ENCODE data around the gene MYB. TPM values are rescaled to one million over a fixed set of nuclear protein-coding genes. Genes with fewer than 3 reads are reported as not detected.

The MYB gene
- total RNA-seq, 1 experiment from 2014 or later: 6.1 TPM

- TF ChIP-seq E2F1 (CRISPR knock-in tag; IDR thresholded peaks at IDR 0.05) (no peak), ZNF263 (CRISPR knock-in tag; IDR thresholded peaks at IDR 0.05; ENCODE audit: low read depth) (0 out of 2 replicates have a peak, but pooled peaks have one; percentile 30), MXD4 (CRISPR knock-in tag; IDR thresholded peaks at IDR 0.05; ENCODE audit: borderline replicate concordance) (no peak), PREB (CRISPR knock-in tag; IDR thresholded peaks at IDR 0.05; ENCODE audit: borderline replicate concordance) (no peak), IRF2 (CRISPR knock-in tag; IDR thresholded peaks at IDR 0.05; ENCODE audit: borderline replicate concordance, low read depth) (no peak), ZNF121 (CRISPR knock-in tag; IDR thresholded peaks at IDR 0.05) (no peak), NR1H2 (CRISPR knock-in tag; IDR thresholded peaks at IDR 0.05) (no peak), SMAD3 (CRISPR knock-in tag; IDR thresholded peaks at IDR 0.05; ENCODE audit: borderline replicate concordance) (no peak), PRDM15 (CRISPR knock-in tag; IDR thresholded peaks at IDR 0.05) (no peak), ESRRA (CRISPR knock-in tag; IDR thresholded peaks at IDR 0.05; ENCODE audit: borderline replicate concordance) (no peak; the same call in 1 of the 2 replicates), CBFB (CRISPR knock-in tag; IDR thresholded peaks at IDR 0.05; ENCODE audit: low read depth) (no peak), FOXJ3 (CRISPR knock-in tag; IDR thresholded peaks at IDR 0.05; ENCODE audit: borderline replicate concordance) (no peak), FOXK1 (CRISPR knock-in tag; IDR thresholded peaks at IDR 0.05) (no peak), ZNF396 (CRISPR knock-in tag; IDR thresholded peaks at IDR 0.05; ENCODE audit: borderline replicate concordance) (no peak)
- TF ChIP-seq, protein P1, sequence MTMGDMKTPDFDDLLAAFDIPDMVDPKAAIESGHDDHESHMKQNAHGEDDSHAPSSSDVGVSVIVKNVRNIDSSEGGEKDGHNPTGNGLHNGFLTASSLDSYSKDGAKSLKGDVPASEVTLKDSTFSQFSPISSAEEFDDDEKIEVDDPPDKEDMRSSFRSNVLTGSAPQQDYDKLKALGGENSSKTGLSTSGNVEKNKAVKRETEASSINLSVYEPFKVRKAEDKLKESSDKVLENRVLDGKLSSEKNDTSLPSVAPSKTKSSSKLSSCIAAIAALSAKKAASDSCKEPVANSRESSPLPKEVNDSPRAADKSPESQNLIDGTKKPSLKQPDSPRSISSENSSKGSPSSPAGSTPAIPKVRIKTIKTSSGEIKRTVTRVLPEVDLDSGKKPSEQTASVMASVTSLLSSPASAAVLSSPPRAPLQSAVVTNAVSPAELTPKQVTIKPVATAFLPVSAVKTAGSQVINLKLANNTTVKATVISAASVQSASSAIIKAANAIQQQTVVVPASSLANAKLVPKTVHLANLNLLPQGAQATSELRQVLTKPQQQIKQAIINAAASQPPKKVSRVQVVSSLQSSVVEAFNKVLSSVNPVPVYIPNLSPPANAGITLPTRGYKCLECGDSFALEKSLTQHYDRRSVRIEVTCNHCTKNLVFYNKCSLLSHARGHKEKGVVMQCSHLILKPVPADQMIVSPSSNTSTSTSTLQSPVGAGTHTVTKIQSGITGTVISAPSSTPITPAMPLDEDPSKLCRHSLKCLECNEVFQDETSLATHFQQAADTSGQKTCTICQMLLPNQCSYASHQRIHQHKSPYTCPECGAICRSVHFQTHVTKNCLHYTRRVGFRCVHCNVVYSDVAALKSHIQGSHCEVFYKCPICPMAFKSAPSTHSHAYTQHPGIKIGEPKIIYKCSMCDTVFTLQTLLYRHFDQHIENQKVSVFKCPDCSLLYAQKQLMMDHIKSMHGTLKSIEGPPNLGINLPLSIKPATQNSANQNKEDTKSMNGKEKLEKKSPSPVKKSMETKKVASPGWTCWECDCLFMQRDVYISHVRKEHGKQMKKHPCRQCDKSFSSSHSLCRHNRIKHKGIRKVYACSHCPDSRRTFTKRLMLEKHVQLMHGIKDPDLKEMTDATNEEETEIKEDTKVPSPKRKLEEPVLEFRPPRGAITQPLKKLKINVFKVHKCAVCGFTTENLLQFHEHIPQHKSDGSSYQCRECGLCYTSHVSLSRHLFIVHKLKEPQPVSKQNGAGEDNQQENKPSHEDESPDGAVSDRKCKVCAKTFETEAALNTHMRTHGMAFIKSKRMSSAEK (CRISPR knock-in tag; IDR thresholded peaks at IDR 0.05; ENCODE audit: borderline replicate concordance): no peak
- TF ChIP-seq, protein P2, sequence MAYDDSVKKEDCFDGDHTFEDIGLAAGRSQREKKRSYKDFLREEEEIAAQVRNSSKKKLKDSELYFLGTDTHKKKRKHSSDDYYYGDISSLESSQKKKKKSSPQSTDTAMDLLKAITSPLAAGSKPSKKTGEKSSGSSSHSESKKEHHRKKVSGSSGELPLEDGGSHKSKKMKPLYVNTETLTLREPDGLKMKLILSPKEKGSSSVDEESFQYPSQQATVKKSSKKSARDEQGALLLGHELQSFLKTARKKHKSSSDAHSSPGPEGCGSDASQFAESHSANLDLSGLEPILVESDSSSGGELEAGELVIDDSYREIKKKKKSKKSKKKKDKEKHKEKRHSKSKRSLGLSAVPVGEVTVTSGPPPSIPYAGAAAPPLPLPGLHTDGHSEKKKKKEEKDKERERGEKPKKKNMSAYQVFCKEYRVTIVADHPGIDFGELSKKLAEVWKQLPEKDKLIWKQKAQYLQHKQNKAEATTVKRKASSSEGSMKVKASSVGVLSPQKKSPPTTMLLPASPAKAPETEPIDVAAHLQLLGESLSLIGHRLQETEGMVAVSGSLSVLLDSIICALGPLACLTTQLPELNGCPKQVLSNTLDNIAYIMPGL (CRISPR knock-in tag; IDR thresholded peaks at IDR 0.05): peak; percentile 55; the same call in 1 of the 2 replicates
- TF ChIP-seq, protein P3, sequence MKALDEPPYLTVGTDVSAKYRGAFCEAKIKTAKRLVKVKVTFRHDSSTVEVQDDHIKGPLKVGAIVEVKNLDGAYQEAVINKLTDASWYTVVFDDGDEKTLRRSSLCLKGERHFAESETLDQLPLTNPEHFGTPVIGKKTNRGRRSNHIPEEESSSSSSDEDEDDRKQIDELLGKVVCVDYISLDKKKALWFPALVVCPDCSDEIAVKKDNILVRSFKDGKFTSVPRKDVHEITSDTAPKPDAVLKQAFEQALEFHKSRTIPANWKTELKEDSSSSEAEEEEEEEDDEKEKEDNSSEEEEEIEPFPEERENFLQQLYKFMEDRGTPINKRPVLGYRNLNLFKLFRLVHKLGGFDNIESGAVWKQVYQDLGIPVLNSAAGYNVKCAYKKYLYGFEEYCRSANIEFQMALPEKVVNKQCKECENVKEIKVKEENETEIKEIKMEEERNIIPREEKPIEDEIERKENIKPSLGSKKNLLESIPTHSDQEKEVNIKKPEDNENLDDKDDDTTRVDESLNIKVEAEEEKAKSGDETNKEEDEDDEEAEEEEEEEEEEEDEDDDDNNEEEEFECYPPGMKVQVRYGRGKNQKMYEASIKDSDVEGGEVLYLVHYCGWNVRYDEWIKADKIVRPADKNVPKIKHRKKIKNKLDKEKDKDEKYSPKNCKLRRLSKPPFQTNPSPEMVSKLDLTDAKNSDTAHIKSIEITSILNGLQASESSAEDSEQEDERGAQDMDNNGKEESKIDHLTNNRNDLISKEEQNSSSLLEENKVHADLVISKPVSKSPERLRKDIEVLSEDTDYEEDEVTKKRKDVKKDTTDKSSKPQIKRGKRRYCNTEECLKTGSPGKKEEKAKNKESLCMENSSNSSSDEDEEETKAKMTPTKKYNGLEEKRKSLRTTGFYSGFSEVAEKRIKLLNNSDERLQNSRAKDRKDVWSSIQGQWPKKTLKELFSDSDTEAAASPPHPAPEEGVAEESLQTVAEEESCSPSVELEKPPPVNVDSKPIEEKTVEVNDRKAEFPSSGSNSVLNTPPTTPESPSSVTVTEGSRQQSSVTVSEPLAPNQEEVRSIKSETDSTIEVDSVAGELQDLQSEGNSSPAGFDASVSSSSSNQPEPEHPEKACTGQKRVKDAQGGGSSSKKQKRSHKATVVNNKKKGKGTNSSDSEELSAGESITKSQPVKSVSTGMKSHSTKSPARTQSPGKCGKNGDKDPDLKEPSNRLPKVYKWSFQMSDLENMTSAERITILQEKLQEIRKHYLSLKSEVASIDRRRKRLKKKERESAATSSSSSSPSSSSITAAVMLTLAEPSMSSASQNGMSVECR (CRISPR knock-in tag; IDR thresholded peaks at IDR 0.05; ENCODE audit: borderline replicate concordance): no peak; the same call in 1 of the 2 replicates
- TF ChIP-seq, protein P4, sequence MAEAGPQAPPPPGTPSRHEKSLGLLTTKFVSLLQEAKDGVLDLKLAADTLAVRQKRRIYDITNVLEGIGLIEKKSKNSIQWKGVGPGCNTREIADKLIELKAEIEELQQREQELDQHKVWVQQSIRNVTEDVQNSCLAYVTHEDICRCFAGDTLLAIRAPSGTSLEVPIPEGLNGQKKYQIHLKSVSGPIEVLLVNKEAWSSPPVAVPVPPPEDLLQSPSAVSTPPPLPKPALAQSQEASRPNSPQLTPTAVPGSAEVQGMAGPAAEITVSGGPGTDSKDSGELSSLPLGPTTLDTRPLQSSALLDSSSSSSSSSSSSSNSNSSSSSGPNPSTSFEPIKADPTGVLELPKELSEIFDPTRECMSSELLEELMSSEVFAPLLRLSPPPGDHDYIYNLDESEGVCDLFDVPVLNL (CRISPR knock-in tag; IDR thresholded peaks at IDR 0.05; ENCODE audit: borderline replicate concordance, low read depth): no peak
These were observed 1.2 kb downstream of the MYB start (continued) for GRCh38 chr6:135182071-135183001.

Measured in WTC11 (cell line).